GM19099 (cell line): ENCODE results near the gene DHRS7C.

Experiments used
- POLR2A ChIP-seq: IDR thresholded peaks from 3 replicates; pipeline ENCODE4 v1.6.1; 2011; ENCODE audit warnings: low read depth; ENCODE audit not compliant: insufficient read length; ENCODE audit errors: extremely low read depth

The DHRS7C gene

DNA sequence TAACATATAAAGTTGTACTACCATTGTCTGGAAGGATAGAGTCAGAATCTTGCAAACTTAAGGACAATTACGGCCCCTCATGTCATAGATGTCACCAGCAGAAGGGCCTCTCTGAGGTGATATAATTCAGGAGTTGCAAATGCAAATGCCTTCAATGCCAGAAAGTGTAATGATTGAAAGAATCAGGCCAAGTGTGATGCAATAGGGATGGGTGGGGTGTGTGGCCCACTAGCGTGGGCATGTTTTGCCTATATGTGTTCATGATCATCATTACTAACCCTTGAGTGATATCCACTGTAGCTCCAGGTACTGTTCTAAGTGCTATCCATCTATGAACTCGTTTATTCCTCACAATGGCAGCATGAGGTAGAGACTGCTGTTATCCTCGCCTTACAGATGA is 1.1 kb downstream of the DHRS7C start:
- TF ChIP-seq POLR2A = no peak

DNA sequence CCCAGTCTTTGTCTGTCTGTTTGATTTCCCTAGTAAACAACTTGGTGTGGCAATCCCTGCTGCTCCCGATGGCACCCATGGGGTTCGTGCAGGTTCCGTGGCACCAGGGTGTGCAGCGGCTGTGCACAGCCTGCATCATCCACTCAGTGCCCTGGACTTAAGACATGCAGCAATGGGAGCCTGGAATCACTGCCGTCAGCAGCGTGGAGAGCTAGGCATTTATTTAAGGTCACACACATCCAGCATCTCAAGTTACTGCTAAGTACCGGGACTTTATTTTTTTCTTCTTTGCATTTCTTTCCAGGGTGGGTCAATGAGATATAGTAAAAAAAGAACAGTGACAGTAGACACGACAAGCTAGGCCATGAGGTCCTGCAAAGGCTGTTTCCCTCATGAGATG is 2.8 kb downstream of the DHRS7C start:
- TF ChIP-seq POLR2A = no peak

DNA sequence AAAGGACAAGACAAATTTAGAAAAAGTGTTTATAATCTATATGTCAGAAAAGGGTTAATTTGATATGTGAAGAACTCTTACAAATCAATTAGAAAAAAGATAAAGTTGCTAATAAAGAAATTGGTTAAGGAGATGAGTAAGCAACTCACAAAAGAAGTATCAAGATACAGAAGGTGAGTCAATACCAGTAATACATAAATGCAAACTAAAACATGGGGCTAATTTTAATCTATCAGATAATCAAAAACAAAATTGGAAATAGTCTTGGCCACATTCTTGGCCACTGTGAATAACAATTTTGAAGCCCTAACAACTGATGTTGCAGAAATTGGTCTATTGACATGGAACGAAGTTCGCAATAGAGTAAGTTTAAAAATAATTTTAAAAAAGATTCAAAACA is 6.8 kb downstream of the DHRS7C start:
- TF ChIP-seq POLR2A = no peak

DNA sequence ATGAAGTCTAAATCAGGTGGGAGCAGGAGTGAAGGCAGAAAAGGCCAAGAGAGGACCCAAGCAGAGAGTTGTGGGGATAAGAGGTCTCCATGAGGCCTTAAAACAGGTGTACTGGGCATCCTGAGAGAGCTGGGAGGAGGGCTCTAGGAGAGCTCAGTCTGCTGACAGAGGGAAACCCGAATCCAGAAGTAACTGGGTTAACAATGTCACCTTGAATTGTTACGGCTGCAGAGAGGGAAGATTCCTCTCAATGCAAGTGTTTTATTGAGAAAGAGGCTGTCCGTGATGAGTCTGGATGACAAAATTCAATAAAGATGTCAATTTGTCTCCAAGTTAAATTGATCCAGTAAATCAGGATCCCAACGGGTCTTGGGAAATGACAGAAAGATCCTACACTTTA is 8.3 kb downstream of the DHRS7C start:
- no peak for TF ChIP-seq POLR2A

DNA sequence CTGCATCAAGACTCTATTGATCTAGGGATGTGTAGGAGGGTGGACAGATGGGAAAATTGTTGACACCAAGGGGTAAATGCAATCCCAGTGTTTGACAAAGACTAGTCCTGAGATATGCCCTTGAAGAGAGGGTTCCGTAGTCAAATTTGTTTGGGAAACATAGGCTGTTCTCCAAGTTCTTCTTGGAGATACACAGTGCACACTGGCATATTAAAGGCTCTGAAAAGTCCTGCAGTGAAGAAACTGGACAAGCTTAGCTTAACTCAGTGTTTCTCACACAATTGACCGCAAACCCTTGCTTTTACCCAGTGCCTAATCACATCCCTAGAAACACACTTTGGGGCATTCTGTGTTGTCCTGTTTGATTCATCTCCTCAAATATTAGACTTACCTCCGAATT is 10.8 kb downstream of the DHRS7C start:
- no peak for TF ChIP-seq POLR2A

DNA sequence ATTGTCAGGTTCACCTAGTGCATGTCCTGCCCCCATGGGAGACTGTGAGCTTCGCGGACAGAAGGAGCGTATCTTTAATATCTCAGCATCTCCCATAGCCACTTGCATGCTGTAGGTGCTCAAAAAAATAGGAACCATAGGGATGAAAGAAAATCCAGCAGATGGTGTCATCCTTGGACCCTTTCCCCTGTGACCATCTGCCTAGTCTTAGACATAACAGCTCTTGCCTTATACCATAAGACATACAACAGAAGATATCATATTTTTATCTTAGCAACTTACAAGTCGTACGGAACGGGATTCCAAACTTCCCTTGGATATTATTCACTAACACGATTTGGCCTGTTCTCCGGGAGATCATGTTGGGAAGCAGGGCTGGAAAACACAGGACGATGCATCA is 14.5 kb downstream of the DHRS7C start:
- no peak for TF ChIP-seq POLR2A

DNA sequence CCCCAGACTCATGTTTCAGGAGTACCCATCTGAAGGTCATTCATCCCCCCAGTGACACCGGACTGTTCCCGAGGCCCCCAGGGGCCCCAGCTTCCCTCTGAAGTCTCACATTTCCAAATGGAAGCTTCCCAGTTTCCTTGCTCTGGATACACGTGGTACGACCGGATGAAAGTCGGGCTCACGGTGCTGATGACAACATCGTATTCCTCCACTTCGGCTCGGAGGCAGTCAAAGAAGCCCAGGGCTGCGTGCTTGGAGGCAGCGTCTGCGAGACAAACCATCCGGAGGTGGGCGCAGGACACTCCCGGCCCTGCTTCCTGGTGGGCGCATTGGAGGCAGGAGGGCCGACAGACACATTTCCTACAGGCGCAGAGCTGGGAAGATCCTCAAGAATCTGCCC is 18.7 kb downstream of the DHRS7C start:
- no peak for TF ChIP-seq POLR2A

DNA sequence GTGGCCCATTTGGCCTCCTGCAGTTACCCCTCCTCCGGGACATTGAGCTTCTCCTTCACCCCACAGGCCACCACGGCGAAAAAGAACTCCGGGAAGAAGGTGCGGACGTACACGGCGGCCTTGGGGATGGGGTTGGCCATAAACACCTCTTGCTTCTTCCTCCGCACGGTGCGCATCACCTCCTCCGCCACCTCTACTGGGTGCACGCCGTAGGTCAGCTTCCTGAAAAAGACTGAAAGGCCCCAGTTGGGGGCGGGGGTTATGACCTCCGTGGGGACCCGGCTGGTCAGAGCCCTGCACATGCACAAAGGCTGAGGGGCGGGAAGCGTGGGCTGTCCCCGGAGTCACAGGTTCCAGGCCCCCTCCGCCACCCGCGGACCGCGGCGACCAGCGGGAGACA is 19.9 kb downstream of the DHRS7C start:
- no peak for TF ChIP-seq POLR2A

DNA sequence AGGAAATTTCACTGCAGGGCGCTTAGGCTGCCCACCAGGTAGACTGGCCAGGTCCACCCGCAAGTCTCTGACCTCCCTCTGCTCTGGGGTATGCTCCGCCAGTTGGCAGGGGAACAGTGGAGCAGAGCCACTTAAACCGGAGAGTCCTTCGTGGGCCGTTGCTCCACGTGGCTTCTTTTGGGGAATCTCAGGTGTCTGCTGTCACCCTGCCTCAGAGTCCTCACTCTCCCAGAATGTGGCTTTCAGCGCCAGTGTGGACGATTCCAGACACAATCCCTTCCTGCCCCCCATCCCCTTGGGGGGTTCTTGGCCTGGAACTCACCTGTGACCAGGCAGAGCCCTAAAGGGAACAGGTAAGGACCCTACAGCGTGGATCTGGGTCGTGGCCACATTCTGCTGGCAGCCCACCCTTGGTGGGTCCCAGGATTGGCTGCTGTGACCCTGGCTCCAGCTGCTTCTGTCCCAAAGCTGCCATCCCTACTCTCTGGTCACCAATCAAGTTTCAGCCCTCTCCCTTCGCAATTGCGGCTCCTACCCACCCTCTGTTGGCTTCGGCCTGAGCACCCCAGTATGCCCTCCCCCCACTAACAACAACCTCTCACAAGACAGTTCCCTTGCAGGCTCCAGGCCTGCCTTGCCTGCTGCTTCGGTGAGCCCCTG is 22.2 kb downstream of the DHRS7C start:
- no peak for TF ChIP-seq POLR2A

DNA sequence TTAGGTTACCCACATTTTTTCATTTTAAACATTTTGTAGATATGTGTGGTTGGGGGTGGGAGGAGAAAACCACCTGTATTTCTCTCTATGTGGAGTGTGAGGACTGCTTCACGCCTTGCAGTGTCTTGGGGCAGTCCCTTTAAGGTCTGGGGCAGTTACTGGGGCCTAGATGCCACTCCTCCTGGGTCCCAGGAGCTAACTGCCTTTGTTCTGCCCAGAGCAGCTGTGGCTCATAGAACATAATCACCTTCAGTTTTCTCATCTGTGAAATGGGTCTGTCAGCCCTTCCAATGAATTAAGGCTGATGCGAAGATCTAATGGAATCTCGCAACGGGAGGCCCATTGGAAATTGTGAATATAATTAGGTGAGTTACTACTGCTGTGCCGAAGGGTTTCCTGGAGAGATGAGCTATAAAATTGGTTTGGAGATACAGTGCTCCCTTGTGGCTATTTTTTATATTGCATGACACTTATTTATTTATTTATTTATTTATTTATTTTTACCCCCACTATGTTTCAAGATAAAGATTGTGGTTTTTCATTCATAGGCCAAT is 22.9 kb downstream of the DHRS7C start:
- TF ChIP-seq POLR2A = no peak

DNA sequence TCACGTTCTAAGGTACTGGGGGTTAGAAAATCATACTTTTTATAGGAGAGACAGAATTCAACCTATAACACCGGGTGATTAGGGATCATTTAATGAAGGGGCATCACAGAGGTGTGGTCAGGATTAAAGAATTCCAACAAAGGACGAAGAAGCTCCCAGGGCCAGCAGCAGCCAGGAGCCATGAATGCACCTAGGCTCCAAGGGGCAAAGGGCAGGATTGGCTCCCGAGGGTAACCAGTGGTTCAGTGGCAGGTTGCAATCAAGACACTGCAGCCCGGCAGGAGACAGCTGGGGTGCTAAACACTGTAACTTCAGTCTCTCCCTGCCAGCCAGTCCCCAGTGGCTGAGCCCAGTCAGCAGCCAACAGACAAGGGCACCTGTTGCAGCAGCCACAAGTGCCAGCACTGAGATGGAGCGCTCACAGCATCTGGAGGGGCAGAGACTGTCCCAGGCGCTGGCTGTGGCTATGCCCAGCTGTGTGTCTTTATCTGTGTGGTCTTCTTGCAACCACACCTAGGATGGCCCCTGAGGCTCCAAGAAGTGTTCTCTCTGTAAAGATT is 23.9 kb downstream of the DHRS7C start:
- TF ChIP-seq POLR2A = no peak

DNA sequence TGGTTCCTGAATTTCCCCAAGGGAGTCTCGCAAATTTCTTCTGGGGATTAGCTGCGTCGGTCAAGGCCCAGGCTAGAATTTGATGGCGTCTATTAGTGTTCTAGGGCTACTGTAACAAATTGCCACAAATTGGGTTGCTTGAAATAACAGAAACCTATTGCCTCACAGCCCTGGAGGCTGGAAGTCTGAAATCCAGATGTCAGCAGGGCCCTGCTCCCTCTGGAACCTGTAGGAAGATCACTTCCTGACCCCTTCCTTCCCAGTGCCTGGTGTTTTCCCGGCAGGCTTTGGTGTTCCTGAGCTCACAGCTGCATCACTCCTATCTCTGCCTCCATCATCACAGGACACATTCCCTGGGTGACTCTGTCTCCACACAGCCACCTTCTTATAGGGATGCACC is 24.4 kb downstream of the DHRS7C start:
- TF ChIP-seq POLR2A = no peak

DNA sequence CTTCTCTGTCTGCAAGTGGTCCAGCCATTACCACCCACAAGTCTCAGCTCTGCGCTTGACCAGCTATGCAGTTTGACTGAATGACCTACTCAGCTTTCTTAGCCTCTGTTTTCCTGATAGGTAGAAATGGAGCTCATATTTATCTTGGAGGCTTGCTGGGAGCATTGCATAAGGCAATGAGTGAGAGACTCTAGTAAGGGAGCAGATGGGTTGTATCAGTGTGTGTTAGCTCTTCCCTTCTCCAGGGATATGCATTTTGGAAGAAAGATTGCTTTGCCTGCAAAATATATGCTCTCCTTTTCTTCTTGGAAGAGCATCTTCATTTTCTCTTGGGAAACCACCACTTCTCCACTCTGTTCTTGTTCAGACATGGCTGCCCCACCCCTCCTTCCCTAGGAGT is 26.1 kb downstream of the DHRS7C start:
- TF ChIP-seq POLR2A = no peak

DNA sequence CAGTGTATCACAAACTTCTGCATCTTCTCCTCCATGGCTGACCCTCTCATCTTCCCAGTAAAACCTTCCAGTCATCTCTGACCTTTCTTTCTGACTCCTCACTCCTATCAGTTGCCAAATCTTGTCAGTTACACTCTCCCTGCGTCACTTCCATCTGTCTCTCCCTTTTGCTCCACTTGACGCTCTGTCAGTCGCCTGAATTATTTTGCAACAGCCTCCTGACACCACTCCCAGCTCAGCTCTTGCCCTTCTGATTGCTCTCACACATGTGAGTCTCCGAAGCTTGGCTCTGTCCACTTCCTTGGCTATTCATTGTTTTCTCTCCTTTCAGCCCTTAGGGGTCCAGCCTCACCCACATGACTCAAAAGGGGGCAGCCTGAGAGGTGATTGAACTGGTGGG is 27.7 kb downstream of the DHRS7C start:
- no peak for TF ChIP-seq POLR2A

DNA sequence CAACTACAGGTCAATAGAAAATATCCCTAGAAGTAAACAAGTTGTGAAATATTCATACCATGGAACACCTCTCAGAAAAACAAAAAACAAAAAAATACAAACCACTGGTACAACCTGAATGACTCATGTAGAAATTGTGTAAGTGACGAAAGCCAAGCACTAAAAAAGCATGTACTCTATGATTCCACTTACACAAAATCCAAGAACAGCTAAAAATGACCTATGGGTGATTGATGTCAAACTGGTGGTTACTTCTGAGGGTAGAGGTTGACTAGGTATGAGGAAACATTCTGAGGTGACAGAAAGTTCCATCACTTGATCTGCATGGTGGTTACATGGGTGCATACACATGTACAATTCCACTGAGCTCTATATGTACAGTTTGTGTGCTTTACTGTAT is 31.1 kb downstream of the DHRS7C start:
- no peak for TF ChIP-seq POLR2A

DNA sequence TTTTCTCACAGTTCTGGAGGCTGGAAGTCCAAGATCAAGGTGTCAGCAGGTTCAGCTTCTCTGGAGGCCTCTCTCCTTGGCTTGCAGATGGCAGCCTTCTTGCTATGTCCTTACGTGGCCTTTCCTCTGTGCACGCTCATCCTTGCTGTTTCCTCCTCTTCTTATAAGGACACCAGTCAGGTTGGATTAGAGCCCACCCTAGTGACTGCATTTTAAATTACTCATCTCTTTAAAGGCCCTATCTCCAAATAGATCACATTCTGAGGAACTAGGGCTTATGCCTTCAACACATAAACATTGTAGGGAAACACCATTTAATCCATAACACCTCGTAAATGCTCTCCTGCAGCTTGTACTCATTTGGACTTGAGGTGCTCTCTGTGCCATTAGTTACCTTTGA is 36.3 kb downstream of the DHRS7C start:
- no peak for TF ChIP-seq POLR2A

DNA sequence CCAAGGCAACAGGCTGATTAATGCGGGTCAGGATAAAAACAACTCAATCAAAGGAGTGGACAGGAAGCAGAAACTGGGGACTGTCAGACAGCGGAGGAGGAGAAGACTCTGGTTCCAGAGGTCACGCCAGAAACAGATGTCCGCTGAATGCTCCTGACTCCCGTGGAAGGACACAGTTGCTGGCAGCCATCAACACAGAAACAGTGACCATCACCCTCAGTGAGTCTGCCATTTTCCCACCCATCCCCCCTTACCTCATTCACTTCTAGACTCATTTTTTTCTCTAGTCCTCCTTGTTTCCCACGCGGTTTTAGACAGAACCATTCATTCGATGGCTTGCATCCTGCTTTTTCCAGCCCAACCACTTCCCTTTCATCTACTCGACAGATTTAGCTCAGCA is 40.9 kb downstream of the DHRS7C start:
- TF ChIP-seq POLR2A = no peak

DNA sequence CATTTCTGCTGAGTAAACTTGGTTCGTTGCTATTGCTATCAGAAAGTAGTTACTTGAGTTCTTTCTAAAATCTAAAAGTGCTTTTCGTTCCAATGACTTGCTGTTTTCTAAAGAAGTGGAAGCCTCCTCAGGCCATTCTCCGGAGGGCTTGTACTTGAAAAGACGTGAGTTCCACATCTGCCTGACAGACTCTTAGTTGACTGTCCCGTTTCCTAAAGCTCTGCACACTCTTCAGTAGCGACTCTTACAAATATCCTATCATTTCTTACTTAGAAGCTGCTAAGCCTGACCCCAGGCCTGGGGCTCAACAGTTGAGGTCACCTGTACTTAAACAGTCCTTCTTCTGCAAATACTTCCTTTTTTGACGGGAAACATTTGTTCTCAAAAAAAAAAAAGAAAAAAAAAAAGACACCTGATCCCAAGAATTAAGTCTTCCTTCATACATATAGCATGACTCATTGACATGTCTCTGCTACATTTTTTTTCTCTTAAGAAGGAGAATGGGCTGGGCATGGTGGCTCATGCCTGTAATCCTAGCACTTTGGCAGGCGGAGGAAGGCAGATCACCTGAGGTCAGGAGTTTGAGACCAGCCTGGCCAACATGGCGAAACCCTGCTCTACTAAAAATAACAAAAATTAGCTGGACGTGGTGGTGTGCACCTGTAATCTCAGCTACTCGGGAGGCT is 61.5 kb downstream of the DHRS7C start:
- no peak for TF ChIP-seq POLR2A
